ENCODE results near the gene ERP27.

Gene ERP27

GRCh38 chr12:14961466-14962152 lies 23.3 kb upstream of the ERP27 start, which contains the start of gene ARHGDIB:
Gene ARHGDIB (minus strand): TSS chr12:14961601. CDS start chr12:14950712, 10,889 bp downstream.
- Histone ChIP-seq H3K27me3 (ENCODE audit: control insufficient read depth in 5 of 5, insufficient read depth in 4 of 5, low read length in 5 of 5) (peaks cover 0 to 2% (median 0%) of the 10 kb centered on the region in 5 donors), H3K4me3 (ENCODE audit: low read depth in 1 of 5, low read length in 5 of 5) (peak within 1 kb of the TSS; percentile 65 to 76 (median 74)), H3K36me3 (ENCODE audit: control insufficient read depth in 5 of 5, insufficient read depth in 5 of 5, low read length in 5 of 5) (no peaks in the 10 kb centered on the region), H3K9ac (ENCODE audit: low read length in 5 of 5) (peak within 1 kb of the TSS; percentile 40 to 71 (median 56)), H3K4me1 (ENCODE audit: control insufficient read depth in 5 of 5, insufficient read depth in 5 of 5, low read length in 5 of 5) (peaks cover 2 to 53% (median 25%) of the 10 kb centered on the region in 5 donors), H3K27ac (ENCODE audit: low read depth, low read length) (peak within 1 kb of the TSS; percentile 19), H3K9me3 (ENCODE audit: control insufficient read depth in 5 of 5, low read length in 5 of 5) (no peaks in the 10 kb centered on the region)

DNA sequence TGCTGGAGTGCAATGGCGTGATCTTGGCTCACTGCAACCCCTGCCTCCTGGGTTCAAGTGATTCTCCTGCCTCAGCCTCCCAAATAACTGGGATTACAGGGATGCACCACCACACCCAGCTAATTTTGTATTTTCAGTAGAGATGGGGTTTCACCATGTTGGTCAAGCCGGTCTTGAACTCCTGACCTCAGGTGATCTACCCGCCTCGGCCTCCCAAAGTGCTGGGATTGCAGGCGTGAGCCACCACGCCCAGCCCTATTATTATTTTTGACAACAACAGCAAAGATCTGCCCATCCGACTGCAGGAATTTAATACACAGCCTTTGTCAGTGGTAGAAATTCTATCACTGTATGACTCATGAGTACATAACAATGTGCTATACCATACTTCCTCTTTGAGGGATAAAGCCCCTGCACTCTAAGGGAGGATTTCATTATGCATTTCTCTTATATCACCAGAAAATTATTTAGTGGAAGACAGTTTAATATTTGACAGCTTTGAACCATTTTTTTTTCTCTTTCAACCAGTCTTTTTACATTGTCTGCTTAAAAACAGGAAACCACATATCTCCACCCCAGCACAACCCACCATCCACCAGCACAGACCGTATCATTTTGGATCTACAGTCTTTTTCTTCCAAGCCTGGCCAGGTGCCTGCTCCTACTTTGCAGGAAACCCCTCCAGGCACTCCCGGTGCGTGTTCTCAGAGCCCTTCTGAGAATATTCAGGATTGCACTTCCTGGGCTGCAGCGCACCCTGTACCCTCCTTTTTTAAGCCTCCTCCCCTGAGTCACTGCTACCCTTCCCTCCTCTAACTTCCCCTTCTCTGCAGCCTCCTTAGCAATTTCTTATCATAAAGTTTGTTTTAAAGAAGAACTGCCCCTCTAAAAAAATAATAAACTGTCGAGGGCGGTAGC lies 22.5 kb upstream of the ERP27 start:
- peaks cover 5 to 55% (median 28%) of the 10 kb centered on the region in 5 donors for H3K4me1 ChIP-seq (ENCODE audit: control insufficient read depth in 5 of 5, insufficient read depth in 5 of 5, low read length in 5 of 5)
- peaks cover 0 to 2% (median 0%) of the 10 kb centered on the region in 5 donors for H3K27me3 ChIP-seq (ENCODE audit: control insufficient read depth in 5 of 5, insufficient read depth in 4 of 5, low read length in 5 of 5)
- H3K36me3 ChIP-seq (ENCODE audit: control insufficient read depth in 5 of 5, insufficient read depth in 5 of 5, low read length in 5 of 5), result no peaks in the 10 kb centered on the region
- H3K9me3 ChIP-seq (ENCODE audit: control insufficient read depth in 5 of 5, low read length in 5 of 5), result no peaks in the 10 kb centered on the region
- peak overlapping the region; percentile 40 to 71 (median 56) for H3K9ac ChIP-seq (ENCODE audit: low read length in 5 of 5)
- peak overlapping the region; percentile 19 for H3K27ac ChIP-seq (ENCODE audit: low read depth, low read length)
- peak overlapping the region; percentile 65 to 76 (median 74) for H3K4me3 ChIP-seq (ENCODE audit: low read depth in 1 of 5, low read length in 5 of 5)

DNA sequence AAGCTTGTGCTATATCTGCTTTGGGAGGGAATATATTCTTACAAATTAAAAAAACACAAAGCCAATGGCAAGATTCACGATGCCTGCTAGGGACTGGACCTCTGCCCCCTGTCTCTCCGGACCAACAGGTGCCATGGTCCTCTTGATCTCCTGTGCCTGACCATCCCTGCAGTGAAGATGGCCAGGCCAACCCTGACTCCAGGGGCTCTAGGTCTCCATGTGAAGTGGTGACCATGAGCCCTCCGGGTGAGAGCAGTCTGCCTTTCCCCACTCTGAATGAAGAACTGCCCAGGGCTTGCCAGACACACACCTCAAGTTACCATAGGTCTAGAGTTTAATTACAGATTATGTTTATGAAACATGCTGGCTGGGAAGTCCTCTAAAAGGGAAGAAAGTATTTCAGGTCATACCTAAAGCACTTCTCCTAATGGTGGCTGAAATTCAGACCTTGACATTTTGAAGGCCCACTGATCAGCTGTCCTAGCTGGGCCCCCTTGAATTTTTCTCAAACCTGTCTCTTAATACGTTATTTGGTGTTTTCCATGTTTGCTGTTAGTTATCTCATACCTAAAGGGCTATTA lies 21.7 kb upstream of the ERP27 start:
- Histone ChIP-seq H3K27me3 (ENCODE audit: control insufficient read depth in 5 of 5, insufficient read depth in 4 of 5, low read length in 5 of 5) (peaks cover 0 to 2% (median 0%) of the 10 kb centered on the region in 5 donors), H3K9ac (ENCODE audit: low read length in 5 of 5) (peak overlapping the region in 1 of 5 donors; percentile 7), H3K9me3 (ENCODE audit: control insufficient read depth in 5 of 5, low read length in 5 of 5) (no peaks in the 10 kb centered on the region), H3K4me1 (ENCODE audit: control insufficient read depth in 5 of 5, insufficient read depth in 5 of 5, low read length in 5 of 5) (peaks cover 5 to 55% (median 28%) of the 10 kb centered on the region in 5 donors), H3K4me3 (ENCODE audit: low read depth in 1 of 5, low read length in 5 of 5) (peak overlapping the region in 4 of 5 donors; percentile 54 to 74 (median 72)), H3K27ac (ENCODE audit: low read depth, low read length) (peak overlapping the region; percentile 19), H3K36me3 (ENCODE audit: control insufficient read depth in 5 of 5, insufficient read depth in 5 of 5, low read length in 5 of 5) (no peaks in the 10 kb centered on the region)

DNA sequence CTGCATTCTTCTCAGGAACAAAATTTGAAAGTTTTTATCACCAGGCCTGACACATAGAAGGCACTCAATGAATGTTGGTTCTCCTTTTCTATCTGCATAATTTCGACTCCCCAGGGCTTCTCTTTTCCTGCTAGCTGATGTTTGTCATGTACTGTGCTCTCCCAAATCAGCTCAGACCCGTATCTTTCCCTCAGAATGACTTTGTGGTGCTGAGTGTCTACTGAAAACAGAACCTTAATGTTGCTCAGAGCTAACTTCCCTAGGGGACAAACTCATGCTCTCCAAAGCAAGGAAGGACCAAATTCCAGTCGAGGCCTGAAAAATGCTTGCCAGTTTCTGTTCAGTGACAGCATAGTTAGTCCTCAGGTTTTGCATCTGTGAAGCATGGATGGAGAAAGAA lies 21.1 kb upstream of the ERP27 start:
- peaks cover 5 to 57% (median 30%) of the 10 kb centered on the region in 5 donors for H3K4me1 ChIP-seq (ENCODE audit: control insufficient read depth in 5 of 5, insufficient read depth in 5 of 5, low read length in 5 of 5)
- peak overlapping the region in 1 of 5 donors; percentile 39 for H3K9ac ChIP-seq (ENCODE audit: low read length in 5 of 5)
- peak overlapping the region in 4 of 5 donors; percentile 54 to 74 (median 72) for H3K4me3 ChIP-seq (ENCODE audit: low read depth in 1 of 5, low read length in 5 of 5)
- peak overlapping the region; percentile 19 for H3K27ac ChIP-seq (ENCODE audit: low read depth, low read length)
- H3K36me3 ChIP-seq (ENCODE audit: control insufficient read depth in 5 of 5, insufficient read depth in 5 of 5, low read length in 5 of 5), result no peaks in the 10 kb centered on the region
- no peaks in the 10 kb centered on the region for H3K9me3 ChIP-seq (ENCODE audit: control insufficient read depth in 5 of 5, low read length in 5 of 5)
- peaks cover 0 to 2% (median 0%) of the 10 kb centered on the region in 5 donors for H3K27me3 ChIP-seq (ENCODE audit: control insufficient read depth in 5 of 5, insufficient read depth in 4 of 5, low read length in 5 of 5)

- Histone ChIP-seq H3K4me3 (ENCODE audit: low read depth in 1 of 5, low read length in 5 of 5) (peak overlapping the region in 4 of 5 donors; percentile 22 to 74 (median 58)), H3K9ac (ENCODE audit: low read length in 5 of 5) (no peak overlapping the region)
These were observed 20.7 kb upstream of the ERP27 start for GRCh38 chr12:14959126-14959440.

GRCh38 chr12:14958361-14959125 lies 20.2 kb upstream of the ERP27 start:
- H3K9me3 ChIP-seq (ENCODE audit: control insufficient read depth in 5 of 5, low read length in 5 of 5), result no peaks in the 10 kb centered on the region
- no peaks in the 10 kb centered on the region for H3K36me3 ChIP-seq (ENCODE audit: control insufficient read depth in 5 of 5, insufficient read depth in 5 of 5, low read length in 5 of 5)
- H3K27me3 ChIP-seq (ENCODE audit: control insufficient read depth in 5 of 5, insufficient read depth in 4 of 5, low read length in 5 of 5), result peaks cover 0 to 2% (median 0%) of the 10 kb centered on the region in 5 donors
- peak overlapping the region in 3 of 5 donors; percentile 22 to 74 (median 41) for H3K4me3 ChIP-seq (ENCODE audit: low read depth in 1 of 5, low read length in 5 of 5)
- peak overlapping the region in 2 of 5 donors; percentile 4 to 35 for H3K9ac ChIP-seq (ENCODE audit: low read length in 5 of 5)
- peak overlapping the region; percentile 20 for H3K27ac ChIP-seq (ENCODE audit: low read depth, low read length)
- peaks cover 5 to 66% (median 35%) of the 10 kb centered on the region in 5 donors for H3K4me1 ChIP-seq (ENCODE audit: control insufficient read depth in 5 of 5, insufficient read depth in 5 of 5, low read length in 5 of 5)

More at GRCh38 chr12:14959126-14959440, 20.7 kb upstream of the ERP27 start:
- H3K27me3 ChIP-seq (ENCODE audit: control insufficient read depth in 5 of 5, insufficient read depth in 4 of 5, low read length in 5 of 5), result peaks cover 0 to 2% (median 0%) of the 10 kb centered on the region in 5 donors
- no peaks in the 10 kb centered on the region for H3K36me3 ChIP-seq (ENCODE audit: control insufficient read depth in 5 of 5, insufficient read depth in 5 of 5, low read length in 5 of 5)
- peaks cover 5 to 61% (median 34%) of the 10 kb centered on the region in 5 donors for H3K4me1 ChIP-seq (ENCODE audit: control insufficient read depth in 5 of 5, insufficient read depth in 5 of 5, low read length in 5 of 5)
- no peak overlapping the region for H3K27ac ChIP-seq (ENCODE audit: low read depth, low read length)
- no peaks in the 10 kb centered on the region for H3K9me3 ChIP-seq (ENCODE audit: control insufficient read depth in 5 of 5, low read length in 5 of 5)

DNA sequence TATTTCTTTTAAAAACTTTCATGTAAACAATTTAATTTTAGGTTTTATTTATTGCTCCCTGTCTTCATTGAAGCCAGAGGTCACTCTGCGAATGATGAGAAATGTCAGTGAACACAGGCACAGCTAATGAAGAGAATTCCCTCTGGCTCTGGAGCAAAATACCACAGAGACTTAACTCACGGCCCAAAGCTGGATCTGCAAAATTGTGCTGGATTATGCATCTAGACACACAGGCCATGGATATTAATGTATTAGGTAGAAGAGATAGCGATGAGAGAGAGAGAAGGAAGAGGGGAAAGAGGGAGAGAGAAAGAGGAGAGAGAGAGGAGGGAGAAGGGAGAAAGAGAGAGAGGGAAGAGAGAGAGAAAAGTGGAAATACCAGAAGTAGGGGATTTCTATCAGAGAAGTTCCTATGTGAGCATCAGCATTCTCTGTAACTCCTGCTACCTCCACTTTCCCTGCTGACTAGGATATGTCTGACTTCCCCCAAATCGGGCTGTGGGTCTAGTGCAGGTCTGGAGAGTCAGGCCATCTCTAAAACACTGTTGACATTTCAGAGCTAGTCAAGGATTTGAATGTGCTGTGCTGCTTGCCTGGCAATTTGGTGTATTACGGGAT lies 19.3 kb upstream of the ERP27 start:
- Histone ChIP-seq H3K9me3 (ENCODE audit: control insufficient read depth in 5 of 5, low read length in 5 of 5) (no peaks in the 10 kb centered on the region), H3K4me3 (ENCODE audit: low read depth in 1 of 5, low read length in 5 of 5) (peak overlapping the region in 2 of 5 donors; percentile 11 to 24), H3K27me3 (ENCODE audit: control insufficient read depth in 5 of 5, insufficient read depth in 4 of 5, low read length in 5 of 5) (peaks cover 0 to 2% (median 0%) of the 10 kb centered on the region in 5 donors), H3K27ac (ENCODE audit: low read depth, low read length) (peak overlapping the region; percentile 18), H3K4me1 (ENCODE audit: control insufficient read depth in 5 of 5, insufficient read depth in 5 of 5, low read length in 5 of 5) (peaks cover 5 to 72% (median 35%) of the 10 kb centered on the region in 5 donors), H3K9ac (ENCODE audit: low read length in 5 of 5) (peak overlapping the region in 3 of 5 donors; percentile 4 to 44 (median 15)), H3K36me3 (ENCODE audit: control insufficient read depth in 5 of 5, insufficient read depth in 5 of 5, low read length in 5 of 5) (no peaks in the 10 kb centered on the region)

GRCh38 chr12:14956905-14957304 lies 18.6 kb upstream of the ERP27 start:
- no peak overlapping the region for H3K4me3 ChIP-seq (ENCODE audit: low read depth in 1 of 5, low read length in 5 of 5)
- H3K27me3 ChIP-seq (ENCODE audit: control insufficient read depth in 5 of 5, insufficient read depth in 4 of 5, low read length in 5 of 5), result peaks cover 0 to 2% (median 0%) of the 10 kb centered on the region in 5 donors
- H3K27ac ChIP-seq (ENCODE audit: low read depth, low read length), result peak overlapping the region; percentile 18
- peak overlapping the region in 1 of 5 donors; percentile 6 for H3K9ac ChIP-seq (ENCODE audit: low read length in 5 of 5)
- no peaks in the 10 kb centered on the region for H3K36me3 ChIP-seq (ENCODE audit: control insufficient read depth in 5 of 5, insufficient read depth in 5 of 5, low read length in 5 of 5)
- no peaks in the 10 kb centered on the region for H3K9me3 ChIP-seq (ENCODE audit: control insufficient read depth in 5 of 5, low read length in 5 of 5)
- peaks cover 5 to 75% (median 35%) of the 10 kb centered on the region in 5 donors for H3K4me1 ChIP-seq (ENCODE audit: control insufficient read depth in 5 of 5, insufficient read depth in 5 of 5, low read length in 5 of 5)
